ENCODE data around the gene FHIT.

DNA sequence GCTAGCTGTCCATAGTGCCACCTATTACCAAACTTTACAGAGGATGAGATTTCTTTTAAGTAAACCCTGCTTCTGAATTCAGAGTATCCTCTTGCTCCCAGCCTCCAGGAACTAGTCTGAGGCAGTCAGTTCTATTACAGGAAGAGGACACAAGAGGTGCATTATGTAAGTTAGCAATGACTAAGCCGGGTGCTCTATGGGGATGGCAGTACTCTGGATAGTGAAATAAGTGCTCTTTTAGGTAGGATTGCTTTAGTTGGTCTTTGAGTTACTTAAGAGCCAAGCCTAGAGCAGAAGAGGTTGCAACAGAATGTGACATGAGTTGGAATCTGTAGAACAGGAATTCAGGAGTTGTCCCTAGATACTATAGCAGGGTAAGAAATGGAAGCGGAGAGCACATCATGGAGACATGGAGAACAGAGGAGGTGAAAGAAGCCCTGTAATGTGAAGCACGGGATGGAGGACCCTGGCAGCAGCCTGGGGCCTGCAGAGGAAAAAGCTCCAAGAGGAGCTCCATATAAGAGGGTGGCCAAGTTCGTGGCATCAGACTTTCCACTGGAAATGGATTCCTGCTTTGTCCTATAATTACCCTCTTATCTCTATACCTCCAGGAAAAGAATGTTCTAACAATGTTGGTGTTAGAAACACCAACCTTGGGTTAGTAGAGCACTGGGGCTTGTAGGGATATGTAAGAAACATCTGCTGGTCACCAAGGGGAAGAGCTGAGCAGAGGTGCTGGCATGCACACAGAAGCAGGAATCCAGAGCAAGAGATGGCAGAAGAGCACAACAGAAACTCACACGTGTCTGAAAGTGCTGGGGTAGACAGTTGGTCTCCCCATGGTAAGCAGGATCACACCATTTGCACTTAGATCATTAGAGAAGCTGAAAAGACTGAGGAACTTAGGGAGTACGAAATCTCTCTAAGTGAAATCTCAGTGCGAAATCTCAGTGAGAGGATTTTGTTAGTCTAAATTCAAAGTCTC lies 851.1 kb downstream of the FHIT start:
- TF ChIP-seq POLR2A (IDR thresholded peaks at IDR 0.05), result no peak
- no peak for TF ChIP-seq CTCF (IDR thresholded peaks at IDR 0.05)
- TF ChIP-seq POLR2AphosphoS5 (IDR thresholded peaks at IDR 0.05), result no peak

All from suprapubic skin (tissue), 4 donors.